ENCODE measurements around the gene SYT8. TPM values are rescaled to one million over a fixed set of nuclear protein-coding genes. Genes with fewer than 3 reads are reported as not detected.

Gene SYT8
- total and polyA plus RNA-seq, 2 donors from 2014 or later = 1.2 to 1.7 TPM

- H3K36me3 ChIP-seq (ENCODE audit: control insufficient read depth in 2 of 3, insufficient read depth in 3 of 3, low read length in 3 of 3) = no peaks in the 10 kb centered on the region
- peaks cover 0 to 9% (median 0%) of the 10 kb centered on the region in 3 donors for H3K4me1 ChIP-seq (ENCODE audit: control insufficient read depth in 2 of 3, insufficient read depth in 2 of 3, low read depth in 1 of 3, low read length in 3 of 3)
- FAIRE-seq (no peak), DNase-seq (peak in 1 of 5 donors; percentile 48)
- H3K4me3 ChIP-seq (ENCODE audit: low read length in 3 of 3) = no peak overlapping the region
- intact Hi-C loops (cut with DNase I) = loop anchor here (10.0 kb wide), 1 partner anchor 319 kb away; no protein-coding TSS in a partner anchor
- no peak for TF ChIP-seq CTCF (IDR thresholded peaks at IDR 0.05; ENCODE audit: borderline replicate concordance, extremely low read depth, insufficient read depth)
- no peaks in the 10 kb centered on the region for H3K27me3 ChIP-seq (ENCODE audit: control insufficient read depth, insufficient read depth, low read length)
- no peaks in the 10 kb centered on the region for H3K9me3 ChIP-seq (ENCODE audit: control insufficient read depth in 2 of 3, insufficient read depth in 1 of 3, low read length in 3 of 3)
- H3K9ac ChIP-seq (ENCODE audit: low read length in 3 of 3) = no peak overlapping the region
- H3K27ac ChIP-seq (ENCODE audit: low read depth in 2 of 2, low read length in 2 of 2) = no peak overlapping the region
These were observed 851 bp downstream of the SYT8 start for GRCh38 chr11:1835671-1836010.

GRCh38 chr11:1836011-1836945, 1.5 kb downstream of the SYT8 start:
- peaks cover 0 to 8% (median 0%) of the 10 kb centered on the region in 3 donors for H3K4me1 ChIP-seq (ENCODE audit: control insufficient read depth in 2 of 3, insufficient read depth in 2 of 3, low read depth in 1 of 3, low read length in 3 of 3)
- H3K9me3 ChIP-seq (ENCODE audit: control insufficient read depth in 2 of 3, insufficient read depth in 1 of 3, low read length in 3 of 3) = no peaks in the 10 kb centered on the region
- no peak overlapping the region for H3K27ac ChIP-seq (ENCODE audit: low read depth in 2 of 2, low read length in 2 of 2)
- no peak for FAIRE-seq
- no peaks in the 10 kb centered on the region for H3K27me3 ChIP-seq (ENCODE audit: control insufficient read depth, insufficient read depth, low read length)
- no peak overlapping the region for H3K4me3 ChIP-seq (ENCODE audit: low read length in 3 of 3)
- intact Hi-C loops (cut with DNase I) = loop anchor here (10.0 kb wide), 1 partner anchor 319 kb away; no protein-coding TSS in a partner anchor
- no peak overlapping the region for H3K9ac ChIP-seq (ENCODE audit: low read length in 3 of 3)
- H3K36me3 ChIP-seq (ENCODE audit: control insufficient read depth in 2 of 3, insufficient read depth in 3 of 3, low read length in 3 of 3) = no peaks in the 10 kb centered on the region
- no peak for TF ChIP-seq CTCF (IDR thresholded peaks at IDR 0.05; ENCODE audit: borderline replicate concordance, extremely low read depth, insufficient read depth)
- DNase-seq = peak in 2 of 5 donors; percentile 56 to 78

- Histone ChIP-seq H3K36me3 (ENCODE audit: control insufficient read depth in 2 of 3, insufficient read depth in 3 of 3, low read length in 3 of 3) (no peaks in the 10 kb centered on the region), H3K27ac (ENCODE audit: low read depth in 2 of 2, low read length in 2 of 2) (no peak overlapping the region), H3K9me3 (ENCODE audit: control insufficient read depth in 2 of 3, insufficient read depth in 1 of 3, low read length in 3 of 3) (no peaks in the 10 kb centered on the region), H3K4me3 (ENCODE audit: low read length in 3 of 3) (no peak overlapping the region), H3K9ac (ENCODE audit: low read length in 3 of 3) (no peak overlapping the region), H3K4me1 (ENCODE audit: control insufficient read depth in 2 of 3, insufficient read depth in 2 of 3, low read depth in 1 of 3, low read length in 3 of 3) (peaks cover 0 to 8% (median 0%) of the 10 kb centered on the region in 3 donors), H3K27me3 (ENCODE audit: control insufficient read depth, insufficient read depth, low read length) (no peaks in the 10 kb centered on the region)
- peak; percentile 83 for TF ChIP-seq CTCF (IDR thresholded peaks at IDR 0.05; ENCODE audit: borderline replicate concordance, extremely low read depth, insufficient read depth)
- intact Hi-C loops (cut with DNase I) = loop anchor here (10.0 kb wide), 1 partner anchor 317 kb away; no protein-coding TSS in a partner anchor
- DNase-seq = peak; percentile 84 to 91 (median 87)
- FAIRE-seq = no peak
These were observed 2.6 kb downstream of the SYT8 start for GRCh38 chr11:1837171-1838076.
